GM13977 (cell line): ENCODE data around the gene ATP2C2.

ENCODE experiments used
- DNase-seq: peaks from one replicate; pipeline ENCODE4 v3.0.0; 2012; ENCODE audit warnings: low spot score
- in situ Hi-C: fragments of 300-500 bp; cut with MboI; formaldehyde crosslinking; loops from one replicate; pipeline ENCODE4 v1.12.0; 2022; ENCODE audit warnings: low sequenced_read_pairs, low pct_unique_long_range_greater_than_20kb, mixed read lengths, inconsistent platforms; ENCODE audit not compliant: unreplicated experiment
- TF ChIP-seq, protein P1 (sequence below): IDR thresholded peaks from 2 replicates; pipeline ENCODE4 v1.5.1; 2012; ENCODE audit warnings: mild to moderate bottlenecking, control low read depth; ENCODE audit not compliant: insufficient read depth; ENCODE audit errors: extremely low read depth, missing control alignments

The ATP2C2 gene

DNA sequence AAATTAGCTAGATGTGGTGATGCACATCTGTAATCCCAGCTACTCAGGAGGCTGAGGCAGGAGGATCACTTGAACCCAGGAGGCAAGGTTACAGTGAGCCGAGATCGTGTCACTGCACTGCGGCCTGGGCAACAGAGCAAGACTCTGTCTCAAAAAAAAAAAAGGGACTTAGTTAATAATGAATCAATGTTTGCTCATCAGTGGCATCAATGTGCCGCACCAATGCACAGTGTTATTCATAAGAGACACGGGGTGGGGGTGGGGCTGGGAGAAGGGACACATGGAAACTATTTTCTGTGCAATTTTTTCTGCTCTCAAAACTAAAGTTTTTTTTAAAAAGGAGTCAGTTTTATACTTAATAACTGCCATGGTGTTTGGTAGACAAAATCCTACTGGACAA, 6.8 kb upstream of the ATP2C2 start:
- in situ Hi-C loops = no loop called here
- no peak for DNase-seq
- TF ChIP-seq, protein P1, sequence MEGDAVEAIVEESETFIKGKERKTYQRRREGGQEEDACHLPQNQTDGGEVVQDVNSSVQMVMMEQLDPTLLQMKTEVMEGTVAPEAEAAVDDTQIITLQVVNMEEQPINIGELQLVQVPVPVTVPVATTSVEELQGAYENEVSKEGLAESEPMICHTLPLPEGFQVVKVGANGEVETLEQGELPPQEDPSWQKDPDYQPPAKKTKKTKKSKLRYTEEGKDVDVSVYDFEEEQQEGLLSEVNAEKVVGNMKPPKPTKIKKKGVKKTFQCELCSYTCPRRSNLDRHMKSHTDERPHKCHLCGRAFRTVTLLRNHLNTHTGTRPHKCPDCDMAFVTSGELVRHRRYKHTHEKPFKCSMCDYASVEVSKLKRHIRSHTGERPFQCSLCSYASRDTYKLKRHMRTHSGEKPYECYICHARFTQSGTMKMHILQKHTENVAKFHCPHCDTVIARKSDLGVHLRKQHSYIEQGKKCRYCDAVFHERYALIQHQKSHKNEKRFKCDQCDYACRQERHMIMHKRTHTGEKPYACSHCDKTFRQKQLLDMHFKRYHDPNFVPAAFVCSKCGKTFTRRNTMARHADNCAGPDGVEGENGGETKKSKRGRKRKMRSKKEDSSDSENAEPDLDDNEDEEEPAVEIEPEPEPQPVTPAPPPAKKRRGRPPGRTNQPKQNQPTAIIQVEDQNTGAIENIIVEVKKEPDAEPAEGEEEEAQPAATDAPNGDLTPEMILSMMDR = no peak

DNA sequence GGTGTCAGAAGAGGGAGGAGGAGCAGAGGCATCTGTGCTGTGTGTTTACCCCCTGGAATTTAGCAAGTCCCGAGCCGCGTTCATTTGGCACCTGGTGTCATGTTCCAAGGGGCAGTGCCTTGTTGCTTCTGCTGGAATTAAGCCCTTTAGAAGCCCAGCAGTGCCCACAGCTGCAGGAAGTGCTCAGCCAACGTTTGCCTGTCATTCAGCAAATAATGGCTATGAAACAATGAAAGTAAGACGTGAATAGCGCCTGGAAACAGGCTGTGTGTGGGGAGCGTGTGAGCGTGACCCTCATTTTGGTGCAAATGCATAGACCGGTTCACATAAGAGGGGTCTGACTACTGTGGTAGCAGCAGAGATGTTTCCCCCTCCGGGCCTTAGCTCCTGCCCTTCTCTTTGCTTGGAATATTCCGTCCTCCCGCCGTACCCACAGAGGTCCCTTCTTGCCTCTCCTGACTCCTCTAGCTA, 5.8 kb upstream of the ATP2C2 start:
- in situ Hi-C loops = no loop called here
- TF ChIP-seq, protein P1 = no peak
- no peak for DNase-seq

DNA sequence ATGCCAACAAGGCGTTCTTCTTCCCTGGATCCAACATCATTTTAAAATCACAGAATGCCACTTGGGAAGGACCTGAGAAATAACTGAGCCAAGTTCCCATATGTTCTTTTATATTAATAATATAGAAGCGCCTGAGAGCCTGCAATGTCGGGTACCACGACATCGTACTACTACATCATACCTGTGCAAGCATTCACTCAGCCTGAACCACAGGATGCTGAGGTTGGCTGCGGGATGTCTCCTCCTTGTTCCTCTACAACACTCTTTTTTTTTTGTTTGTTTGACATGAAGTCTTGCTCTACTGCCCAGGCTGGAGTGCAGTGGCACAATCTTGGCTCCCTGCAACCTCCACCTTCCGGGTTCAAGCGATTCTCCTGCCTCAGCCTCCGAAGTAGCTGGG, 2.1 kb upstream of the ATP2C2 start:
- no peak for DNase-seq
- in situ Hi-C loops = no loop called here
- TF ChIP-seq, protein P1 = no peak

DNA sequence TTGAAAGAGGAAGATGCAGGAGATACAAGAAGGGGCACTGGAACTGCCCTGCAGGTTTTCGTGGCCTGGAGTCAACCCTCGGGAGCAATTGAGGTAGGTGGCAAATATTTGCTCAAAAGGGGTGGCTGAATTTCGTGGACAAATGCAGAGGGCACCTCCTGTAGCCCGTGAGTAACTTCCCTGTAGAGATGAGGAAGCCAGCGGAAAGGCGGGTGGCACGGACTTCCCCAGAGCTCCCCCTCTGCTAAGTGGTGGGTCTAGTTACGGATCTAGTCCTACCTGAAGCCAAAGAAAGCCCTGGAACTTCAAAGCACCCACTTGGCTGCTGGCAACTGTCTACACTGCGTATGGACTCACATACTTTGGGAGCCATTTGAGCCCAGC, 1.0 kb upstream of the ATP2C2 start:
- TF ChIP-seq, protein P1 = no peak

DNA sequence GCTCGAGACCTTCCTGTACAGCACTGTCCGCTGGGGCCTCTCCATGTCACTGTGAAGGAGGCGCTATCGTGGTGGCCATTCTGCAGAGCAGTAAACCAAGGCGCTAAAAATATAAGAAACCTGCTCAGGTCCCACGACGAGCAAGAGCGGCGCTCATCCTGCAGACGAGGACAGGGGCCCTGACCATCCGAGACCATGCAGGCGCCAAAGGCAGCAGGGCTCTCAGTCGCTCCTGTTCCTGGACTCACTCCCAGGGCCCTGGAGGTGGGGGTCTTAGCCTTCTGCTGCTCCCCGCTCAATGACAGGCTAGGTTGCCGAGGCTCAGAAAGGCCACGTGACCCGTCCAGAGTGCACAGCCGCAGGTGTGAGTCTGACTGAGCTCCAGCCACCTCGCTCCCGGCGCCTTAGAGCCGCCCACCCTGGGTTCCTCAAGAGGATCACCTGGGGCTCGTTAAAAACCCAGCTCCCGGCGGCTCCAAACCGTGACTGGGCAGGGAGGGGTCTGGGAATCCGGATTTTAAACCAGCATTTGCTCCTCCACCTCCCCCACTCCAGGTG, 509 bp upstream of the ATP2C2 start:
- DNase-seq = no peak
- TF ChIP-seq, protein P1 = no peak
- in situ Hi-C loops = no loop called here

More for the DNA sequence above, 1.0 kb upstream of the ATP2C2 start:
- DNase-seq = no peak
- in situ Hi-C loops = no loop called here

DNA sequence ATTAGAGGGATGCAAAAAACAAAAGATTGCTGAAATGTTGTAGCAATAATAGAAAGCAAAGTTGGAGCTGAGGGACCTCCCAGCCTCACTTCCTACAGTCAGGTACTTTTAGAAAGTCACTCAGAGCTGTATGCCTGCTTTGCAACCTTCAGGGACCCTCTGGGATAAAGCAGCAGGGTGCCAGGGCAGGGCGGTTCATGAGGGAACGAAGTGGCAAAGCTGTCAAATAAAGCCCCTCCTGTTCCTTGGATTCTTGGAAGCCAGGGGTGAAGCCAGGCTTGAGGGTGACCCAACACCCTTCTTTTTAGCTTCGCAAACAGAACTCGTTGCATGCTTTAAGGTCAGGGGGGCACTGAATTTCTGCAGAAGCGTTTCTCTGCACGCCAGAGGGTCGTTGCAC, 767 bp downstream of the ATP2C2 start:
- DNase-seq = no peak
- TF ChIP-seq, protein P1 = no peak
- in situ Hi-C loops = no loop called here
